Tongue (tissue), 2 donors: ENCODE results near the gene GJA9. TPM values are rescaled to one million over a fixed set of nuclear protein-coding genes. Genes with fewer than 3 reads are reported as not detected.
"Not testable (repeated sequence)": the region's sequence is repeated elsewhere in the genome, so short reads cannot be mapped to it uniquely, and the experiment has no call there.

Experiments
- DNase-seq: peaks from one replicate; pipeline ENCODE4 v3.0.0-alpha.2; 2015
- total RNA-seq: library from RNA; depleted of rRNA; stranded (reverse); fragments of >200 nt; gene quantifications from one replicate; pipeline ENCODE4 v1.2.3, GENCODE V29; 2014

The GJA9 gene
- not detected for total RNA-seq

DNA sequence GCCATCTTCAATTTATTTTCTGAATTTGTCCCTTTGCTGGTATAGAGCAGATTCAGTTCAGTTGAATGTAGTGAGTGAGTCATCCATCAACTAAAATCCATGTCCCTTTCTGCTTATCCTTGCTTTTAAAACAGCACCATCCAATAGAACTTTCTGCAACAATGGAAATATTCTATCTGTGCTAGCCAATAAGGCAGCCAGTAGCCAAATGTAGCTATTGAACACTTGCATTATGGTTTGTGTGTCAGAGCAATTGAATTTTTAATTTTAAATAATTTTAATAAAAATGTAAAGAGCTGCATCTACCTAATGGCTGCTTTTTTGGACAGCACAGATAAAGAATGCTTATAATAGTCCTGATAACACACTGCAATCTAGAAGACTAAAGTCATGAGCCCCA is at the start of gene GJA9:
Gene GJA9, minus strand, starts transcription at position 101 of the 400 bp plus-strand sequence. CDS start 5,489 bp downstream, outside the sequence.
- no peak for DNase-seq

DNA sequence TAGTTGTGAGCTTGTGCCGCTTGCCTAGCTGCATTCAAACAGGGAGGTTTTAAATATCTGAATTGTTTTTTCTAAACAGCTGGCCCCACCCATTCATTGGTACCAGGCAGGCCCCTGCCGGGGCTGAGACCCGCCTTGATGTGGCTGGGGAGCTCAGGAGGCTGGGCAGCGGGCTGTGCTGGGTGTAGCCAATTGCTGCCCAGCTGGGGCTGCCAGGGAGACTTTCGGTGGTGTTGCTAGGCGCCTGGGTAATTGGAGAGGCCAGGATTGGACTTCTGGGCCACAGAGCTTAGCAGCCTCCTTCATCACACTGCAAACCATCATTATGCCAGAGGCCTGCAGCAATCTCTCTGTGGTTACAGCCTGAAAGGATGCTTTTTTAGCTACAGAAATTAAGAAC is 48.1 kb upstream of the GJA9 start:
- DNase-seq: peak; percentile 61

DNA sequence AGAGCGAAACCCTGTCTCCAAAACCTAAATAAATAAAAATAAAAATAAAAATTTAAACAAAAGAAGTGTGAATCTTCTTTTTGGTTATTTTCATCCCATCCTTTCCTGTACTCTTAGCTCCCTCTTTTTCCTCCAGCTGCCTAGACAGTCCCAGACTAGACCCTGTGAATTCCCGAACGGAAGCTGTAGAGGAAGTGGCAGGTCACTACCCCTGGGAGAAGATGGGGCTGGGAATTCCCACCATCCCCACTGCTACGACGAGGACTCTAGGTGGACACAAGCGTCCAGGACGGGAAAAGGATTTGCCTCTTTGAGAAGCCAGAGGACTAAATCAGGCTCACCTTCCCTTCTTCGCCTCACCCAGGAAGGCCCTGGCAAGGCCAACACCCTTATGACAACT is 47.7 kb upstream of the GJA9 start:
- DNase-seq: no peak

DNA sequence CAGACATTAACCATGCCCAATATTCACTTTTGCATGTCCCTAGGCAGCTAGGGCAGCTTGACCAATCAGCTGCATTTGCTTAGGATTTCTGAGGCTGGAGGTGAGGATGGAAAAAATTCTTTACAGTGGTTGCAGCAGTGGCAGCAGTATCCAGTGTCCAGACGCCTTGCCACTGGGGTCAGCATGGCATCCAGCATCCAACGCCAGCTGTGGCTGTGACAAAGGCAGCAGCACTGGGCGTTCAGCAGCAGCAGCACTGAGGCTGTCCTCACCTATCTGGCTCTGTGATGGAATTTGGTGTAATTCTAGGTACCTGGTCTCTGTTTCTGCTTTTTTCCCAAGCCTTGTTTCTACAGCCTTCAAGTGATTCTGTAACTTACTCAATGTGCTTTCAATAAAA is 44.7 kb upstream of the GJA9 start:
- no peak for DNase-seq

- no peak for DNase-seq
Observed at GRCh38 chr1:38925391-38925790, 44.0 kb upstream of the GJA9 start.

GRCh38 chr1:38923607-38924006 is 42.2 kb upstream of the GJA9 start:
- DNase-seq: no peak

- peak; percentile 24 for DNase-seq
Observed at GRCh38 chr1:38919130-38919529, 37.7 kb upstream of the GJA9 start.

- peak; percentile 6 for DNase-seq
Observed at GRCh38 chr1:38918568-38918967, 37.2 kb upstream of the GJA9 start.

GRCh38 chr1:38917772-38918171 is 36.4 kb upstream of the GJA9 start:
- no peak for DNase-seq

DNA sequence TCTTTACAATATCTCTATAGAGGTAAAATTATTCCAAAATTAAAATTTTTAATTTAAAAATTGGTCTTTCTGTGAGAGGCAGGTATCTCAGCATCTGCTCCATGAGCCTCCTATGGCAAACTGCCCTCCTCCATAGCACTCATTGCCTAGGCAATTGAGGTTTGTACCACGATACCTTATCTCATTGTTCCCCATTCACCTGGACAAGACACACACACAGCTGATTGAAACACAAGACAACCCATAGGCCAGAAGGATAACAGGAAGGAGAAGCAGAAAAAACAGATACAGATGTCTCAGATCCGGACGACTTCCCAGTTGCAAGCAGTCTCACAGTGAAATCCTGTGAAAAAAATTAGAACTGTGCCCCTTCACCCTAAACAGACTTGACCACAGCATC is 36.0 kb upstream of the GJA9 start:
- DNase-seq: no peak

- DNase-seq: no peak
Observed at GRCh38 chr1:38915352-38915948, 34.1 kb upstream of the GJA9 start.

DNA sequence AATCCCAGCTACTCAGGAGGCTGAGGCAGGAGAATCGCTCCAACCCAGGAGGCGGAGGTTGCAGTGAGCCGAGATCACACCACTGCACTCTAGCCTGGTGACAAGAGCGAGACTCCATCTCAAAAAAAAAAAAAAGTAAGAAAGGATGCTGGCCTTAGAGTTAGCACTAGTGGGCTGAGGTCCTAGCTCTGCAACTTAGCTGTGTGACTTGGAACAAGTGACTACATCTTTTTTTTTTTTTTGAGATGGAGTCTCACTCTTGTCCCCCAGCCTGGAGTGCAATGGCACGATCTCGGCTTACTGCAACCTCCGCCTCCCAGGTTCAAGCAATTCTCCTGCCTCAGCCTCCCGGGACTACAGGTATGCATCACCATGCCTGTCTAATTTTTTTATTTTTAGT is 33.5 kb upstream of the GJA9 start:
- DNase-seq: not testable (repeated sequence)

DNA sequence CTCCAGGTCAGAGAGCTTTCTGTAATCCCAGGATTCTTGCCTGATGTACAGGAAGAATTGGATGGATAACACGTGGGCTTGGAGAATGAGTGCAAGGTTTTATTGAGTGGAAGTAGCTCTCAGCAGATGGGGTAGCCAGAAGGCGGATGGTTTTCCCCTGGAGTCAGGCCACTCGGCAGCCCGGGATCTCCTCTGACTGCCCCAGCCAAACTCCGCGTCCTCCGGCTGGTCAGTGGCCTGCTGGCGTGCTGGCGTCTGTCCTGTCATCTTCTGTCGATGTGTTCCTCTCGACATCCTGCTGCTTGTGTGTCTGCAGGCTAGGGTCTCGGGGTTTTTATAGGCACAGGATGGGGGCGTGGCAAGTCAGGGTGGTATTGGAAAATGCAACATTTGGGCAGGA is 27.4 kb upstream of the GJA9 start:
- DNase-seq: no peak

GRCh38 chr1:38905985-38906384 is 24.6 kb upstream of the GJA9 start:
- DNase-seq: no peak

DNA sequence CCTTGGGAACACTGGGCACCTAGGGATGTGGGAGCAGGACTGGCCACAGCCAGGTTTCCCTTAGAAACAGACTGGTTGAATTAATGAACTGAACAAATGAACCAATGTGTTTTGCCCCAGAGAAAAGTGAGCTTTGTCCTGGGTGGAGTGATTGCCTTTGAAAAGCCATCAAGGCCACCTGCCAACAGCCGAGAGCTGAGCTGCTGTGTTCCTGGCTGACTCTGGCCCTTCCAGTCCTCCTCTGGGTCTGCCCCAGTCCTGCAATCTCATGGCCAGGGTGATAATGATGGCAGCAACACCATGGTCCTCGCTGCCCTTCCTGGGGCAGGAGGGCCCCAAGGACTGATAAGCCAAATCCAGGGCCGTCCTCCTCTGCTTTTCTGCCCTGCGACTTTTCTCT is 18.2 kb upstream of the GJA9 start:
- no peak for DNase-seq

GRCh38 chr1:38898653-38899230 is 17.4 kb upstream of the GJA9 start:
- no peak for DNase-seq

GRCh38 chr1:38896169-38896568 is 14.8 kb upstream of the GJA9 start:
- DNase-seq: no peak

GRCh38 chr1:38892976-38893375 is 11.6 kb upstream of the GJA9 start:
- no peak for DNase-seq

- DNase-seq: no peak
Observed at GRCh38 chr1:38891753-38892152, 10.4 kb upstream of the GJA9 start.

GRCh38 chr1:38889589-38889988 is 8.2 kb upstream of the GJA9 start:
- DNase-seq: no peak

- no peak for DNase-seq
Observed at GRCh38 chr1:38888423-38889333, 7.3 kb upstream of the GJA9 start.

DNA sequence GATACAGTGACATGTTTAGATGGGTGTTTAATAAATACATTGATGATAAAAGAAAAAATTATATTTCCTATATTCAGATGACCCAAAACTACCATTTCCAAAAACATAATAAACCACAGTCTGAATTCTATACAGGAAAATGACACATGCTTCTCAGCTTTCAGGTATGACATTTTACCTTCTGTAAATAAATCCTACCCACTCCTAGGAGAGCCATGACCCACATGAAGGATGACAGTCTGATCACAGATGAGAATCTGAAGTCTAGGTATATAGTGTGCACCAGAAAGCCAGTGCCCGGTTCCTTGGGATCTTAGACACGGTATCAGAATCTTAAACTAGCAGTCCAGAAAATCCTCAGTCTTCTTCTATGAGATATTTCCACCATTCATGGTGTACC is 3.7 kb upstream of the GJA9 start:
- no peak for DNase-seq

DNA sequence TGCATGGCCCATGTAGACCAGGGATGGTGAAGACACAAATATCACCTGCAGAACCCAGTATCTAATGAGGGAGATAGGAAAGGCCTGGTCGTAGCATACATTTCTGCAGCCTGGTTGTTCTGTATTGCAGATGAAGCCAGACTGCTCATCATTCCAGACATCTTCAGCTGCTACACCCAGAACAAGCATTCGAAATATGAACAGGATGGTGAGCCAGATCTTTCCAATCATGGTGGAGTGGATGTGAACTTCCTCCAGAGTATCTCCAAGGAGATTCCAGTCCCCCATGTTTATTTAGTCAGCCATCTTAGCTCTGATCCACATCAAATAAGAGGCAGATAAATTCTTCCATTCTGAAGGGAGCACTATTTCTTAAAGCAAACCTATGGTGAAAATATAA is 5.6 kb downstream of the GJA9 start:
- no peak for DNase-seq
